Measurements from ENCODE around the gene THPO. TPM values are rescaled to one million over a fixed set of nuclear protein-coding genes. Genes with fewer than 3 reads are reported as not detected.

Gene THPO
- total and polyA plus RNA-seq, 10 donors: 0.11 to 1.8 (median 0.42) TPM; not detected in 1

GRCh38 chr3:184354754-184355153, 23.3 kb downstream of the THPO start:
- Histone ChIP-seq H3K4me3 (no peak overlapping the region), H3K36me3 (peaks cover 0 to 15% (median 0%) of the 10 kb centered on the region in 6 donors), H3K27ac (no peak overlapping the region), H3K4me1 (peaks cover 0 to 29% (median 13%) of the 10 kb centered on the region in 6 donors), H3K27me3 (replicated peaks in 1 of 7) (no peaks in the 10 kb centered on the region), H3K9me3 (no peaks in the 10 kb centered on the region)
- intact Hi-C loops (cut with DNase I; ENCODE audit: low total_unique reads): no loop called here
- no peak for TF ChIP-seq CTCF (IDR thresholded peaks at IDR 0.05 in 8 of 11, conservative IDR thresholded peaks at IDR 0.05 in 3 of 11)
- no peak for TF ChIP-seq POLR2AphosphoS5 (IDR thresholded peaks at IDR 0.05)
- no peak for TF ChIP-seq POLR2A (IDR thresholded peaks at IDR 0.05)
- no peak for DNase-seq
- WGBS, 5 donors: 75 to 85% (median 82%) methylated on average over 7 to 8 of the region's 8 CpGs

- peaks cover 0 to 15% (median 0%) of the 10 kb centered on the region in 6 donors for H3K36me3 ChIP-seq
- peak; percentile 47 to 89 (median 69) for TF ChIP-seq CTCF (IDR thresholded peaks at IDR 0.05 in 8 of 11, conservative IDR thresholded peaks at IDR 0.05 in 3 of 11)
- no peak for TF ChIP-seq POLR2A (IDR thresholded peaks at IDR 0.05)
- H3K27ac ChIP-seq: no peak overlapping the region
- intact Hi-C loops (cut with DNase I; ENCODE audit: low total_unique reads): no loop called here
- H3K4me1 ChIP-seq: peaks cover 0 to 25% (median 11%) of the 10 kb centered on the region in 6 donors
- peak overlapping the region in 1 of 8 donors; percentile 17 for H3K4me3 ChIP-seq
- no peaks in the 10 kb centered on the region for H3K9me3 ChIP-seq
- no peaks in the 10 kb centered on the region for H3K27me3 ChIP-seq (replicated peaks in 1 of 7)
- no peak for DNase-seq
- WGBS, 5 donors: 37 to 48% (median 42%) methylated on average over 9 to 18 of the region's 18 CpGs
Observed at GRCh38 chr3:184354121-184354728, 23.8 kb downstream of the THPO start.

GRCh38 chr3:184353546-184353941, 24.5 kb downstream of the THPO start:
- no peak for TF ChIP-seq POLR2AphosphoS5 (IDR thresholded peaks at IDR 0.05)
- TF ChIP-seq CTCF (IDR thresholded peaks at IDR 0.05 in 8 of 11, conservative IDR thresholded peaks at IDR 0.05 in 3 of 11): no peak
- no peak for TF ChIP-seq POLR2A (IDR thresholded peaks at IDR 0.05)
- peaks cover 0 to 19% (median 8%) of the 10 kb centered on the region in 6 donors for H3K4me1 ChIP-seq
- H3K4me3 ChIP-seq: no peak overlapping the region
- no peaks in the 10 kb centered on the region for H3K27me3 ChIP-seq (replicated peaks in 1 of 7)
- DNase-seq: no peak
- intact Hi-C loops (cut with DNase I; ENCODE audit: low total_unique reads): no loop called here
- H3K9me3 ChIP-seq: no peaks in the 10 kb centered on the region
- H3K36me3 ChIP-seq: peaks cover 0 to 15% (median 0%) of the 10 kb centered on the region in 6 donors
- H3K27ac ChIP-seq: no peak overlapping the region
- 84 to 96% (median 93%) methylated on average over 6 to 11 of the region's 11 CpGs for WGBS, 5 donors

- H3K4me3 ChIP-seq: no peak overlapping the region
- TF ChIP-seq POLR2AphosphoS5 (IDR thresholded peaks at IDR 0.05): no peak
- TF ChIP-seq CTCF (IDR thresholded peaks at IDR 0.05 in 8 of 11, conservative IDR thresholded peaks at IDR 0.05 in 3 of 11): no peak
- TF ChIP-seq POLR2A (IDR thresholded peaks at IDR 0.05): no peak
- peaks cover 0 to 15% (median 0%) of the 10 kb centered on the region in 6 donors for H3K36me3 ChIP-seq
- no peaks in the 10 kb centered on the region for H3K27me3 ChIP-seq (replicated peaks in 1 of 7)
- H3K27ac ChIP-seq: no peak overlapping the region
- H3K4me1 ChIP-seq: peaks cover 0 to 17% (median 7%) of the 10 kb centered on the region in 6 donors
- intact Hi-C loops (cut with DNase I; ENCODE audit: low total_unique reads): no loop called here
- 70 to 93% (median 90%) methylated on average over 2 to 11 of the region's 11 CpGs for WGBS, 5 donors
- DNase-seq: no peak
- H3K9me3 ChIP-seq: no peaks in the 10 kb centered on the region
Observed at GRCh38 chr3:184352897-184353545, 25.0 kb downstream of the THPO start.
